GM12892 (cell line): ENCODE measurements around the gene CACHD1.

Experiments used
- POLR2A ChIP-seq: IDR thresholded peaks from 2 replicates; pipeline ENCODE4 v1.6.1; 2011; ENCODE audit warnings: low read depth, low read length, control low read depth
- POLR2AphosphoS5 ChIP-seq: IDR thresholded peaks from 2 replicates; pipeline ENCODE4 v1.6.1; 2011; ENCODE audit warnings: low read depth, low read length, control low read depth

DNA sequence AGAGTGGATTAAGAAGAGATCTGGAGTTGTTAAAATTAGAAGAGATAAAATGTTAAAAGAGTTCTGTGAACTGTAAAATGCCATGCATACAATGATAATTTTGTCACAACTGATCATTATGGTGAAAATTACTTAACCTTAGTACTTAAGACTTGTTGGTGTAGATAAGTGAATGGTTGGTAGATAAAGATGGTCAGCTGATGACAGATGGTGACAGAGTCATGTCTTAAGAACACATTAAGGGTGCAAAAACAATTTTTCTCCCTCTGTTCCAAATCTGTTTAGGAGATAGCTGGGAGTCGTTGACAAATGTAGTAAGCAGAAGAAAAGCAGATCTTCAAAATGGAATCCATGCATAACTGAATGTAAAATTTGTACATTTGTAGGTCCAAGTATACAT, 18.5 kb upstream of the CACHD1 start:
- TF ChIP-seq POLR2AphosphoS5 (no peak), POLR2A (no peak)
